Measurements from ENCODE around the gene ZNF880. TPM values are rescaled to one million over a fixed set of nuclear protein-coding genes. Genes with fewer than 3 reads are reported as not detected.

Gene ZNF880
- total RNA-seq, 1 donor from 2014 or later = 27.2 TPM

Small RNAs within 50 kb of the gene (small RNA-seq; reads per million reads assigned to genes)
- not detected for gene AC010332.1 (ENCODE audit: low replicate concordance)

Other genes with a start within 250 kb of the ZNF880 start
- 12.9 TPM for gene ZNF616, start 230.0 kb upstream of the ZNF880 start, total RNA-seq
- gene ZNF836, start 198.3 kb upstream of the ZNF880 start, total RNA-seq = 14.0 TPM
- 53.9 TPM for gene PPP2R1A, start 179.9 kb upstream of the ZNF880 start, total RNA-seq
- 16.9 TPM for gene ZNF766, start 100.3 kb upstream of the ZNF880 start, total RNA-seq
- 5.1 TPM for gene ZNF480, start 72.8 kb upstream of the ZNF880 start, total RNA-seq
- 2.6 TPM for gene ZNF610, start 33.7 kb upstream of the ZNF880 start, total RNA-seq
- gene ZNF528, start 27.9 kb downstream of the ZNF880 start, total RNA-seq = 18.2 TPM
- 0.20 TPM for gene ZNF534, start 59.2 kb downstream of the ZNF880 start, total RNA-seq
- gene ZNF578, start 83.6 kb downstream of the ZNF880 start, total RNA-seq = 3.4 TPM
- gene ZNF808, start 157.7 kb downstream of the ZNF880 start, total RNA-seq = 22.1 TPM
- 17.5 TPM for gene ZNF701, start 200.4 kb downstream of the ZNF880 start, total RNA-seq